Activated CD8-positive, alpha-beta T cell treated with anti-CD3 and anti-CD28 coated beads for 36 hours (primary cell): ENCODE measurements around the gene PPIL6. TPM values are rescaled to one million over a fixed set of nuclear protein-coding genes. Genes with fewer than 3 reads are reported as not detected.
"Not testable (repeated sequence)": the region's sequence is repeated elsewhere in the genome, so short reads cannot be mapped to it uniquely, and the experiment has no call there.

Experiments used
- ATAC-seq: fragments of 200-7000 bp; cut with Tn5 transposase; one replicate; pipeline ENCODE4 v1.10.0; 2021; ENCODE audit warnings: mild to moderate bottlenecking, moderate library complexity
- CTCF ChIA-PET: fragments of 350-600 bp; sonication (Branson Sonifier 250); formaldehyde crosslinking; loops from one replicate; lab custom pipeline; 2021; ENCODE audit warnings: antibody characterized with exemption; lab: Charles Lee
- POLR2A ChIA-PET: fragments of 350-600 bp; sonication (Branson Sonifier 250); formaldehyde crosslinking; loops from one replicate; lab custom pipeline; 2021; ENCODE audit warnings: antibody characterized with exemption; lab: Charles Lee
- DNase-seq: peaks from one replicate; pipeline ENCODE4 v3.0.0-alpha.2; 2020
- H3K27ac Mint-ChIP-seq: one replicate; pipeline ENCODE4 v1.8.0; 2021; ENCODE audit warnings: mild to moderate bottlenecking, mixed read lengths
- H3K27me3 Mint-ChIP-seq: one replicate; pipeline ENCODE4 v1.8.0; 2021; ENCODE audit warnings: mixed read lengths
- H3K36me3 Mint-ChIP-seq: one replicate; pipeline ENCODE4 v1.8.0; 2021; ENCODE audit warnings: low read depth, mixed read lengths
- H3K4me1 Mint-ChIP-seq: one replicate; pipeline ENCODE4 v1.8.0; 2021; ENCODE audit warnings: low read depth, mixed read lengths
- H3K4me3 Mint-ChIP-seq: one replicate; pipeline ENCODE4 v1.8.0; 2021; ENCODE audit warnings: mild to moderate bottlenecking, moderate library complexity, mixed read lengths
- H3K9me3 Mint-ChIP-seq: one replicate; pipeline ENCODE4 v1.8.0; 2021; ENCODE audit warnings: mixed read lengths
- intact Hi-C: fragments of 100-400 bp; cut with micrococcal nuclease; formaldehyde crosslinking; loops from one replicate; pipeline ENCODE4 v1.10.0; 2022
- total RNA-seq, 2 experiments: library from RNA; stranded (reverse); gene quantifications; one replicate each; pipeline ENCODE4 v1.2.3, GENCODE V29; 2021
- TF ChIP-seq, protein P1 (sequence below): fragments of 200-600 bp; IDR thresholded peaks from one replicate; pipeline ENCODE4 v1.8.0; 2022; ENCODE audit warnings: antibody characterized with exemption, mild to moderate bottlenecking

Gene PPIL6
- total RNA-seq, 2 experiments from 2014 or later = 0.27 to 0.38 TPM

DNA sequence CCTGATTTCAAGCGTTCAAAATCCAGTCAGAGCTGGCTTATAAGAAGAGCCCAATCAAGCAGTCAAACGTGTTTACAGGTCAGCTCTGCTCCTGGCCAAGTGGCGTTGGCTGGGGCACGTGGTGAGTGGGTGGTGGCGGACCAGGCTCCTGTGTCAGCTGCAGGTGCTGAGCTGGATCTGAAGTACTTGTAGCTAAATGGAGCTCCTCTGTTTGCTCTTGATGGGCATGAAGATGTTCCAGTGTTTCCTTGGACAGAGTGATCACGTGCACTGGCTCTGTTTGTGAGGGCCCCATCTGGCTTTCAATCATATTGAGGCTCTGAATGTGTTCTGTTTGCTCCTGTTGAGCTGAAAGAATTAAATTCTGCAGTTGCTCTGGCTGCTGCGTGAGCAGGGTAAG is 25.3 kb upstream of the PPIL6 start:
- no peak overlapping the region for H3K4me3 Mint-ChIP-seq

DNA sequence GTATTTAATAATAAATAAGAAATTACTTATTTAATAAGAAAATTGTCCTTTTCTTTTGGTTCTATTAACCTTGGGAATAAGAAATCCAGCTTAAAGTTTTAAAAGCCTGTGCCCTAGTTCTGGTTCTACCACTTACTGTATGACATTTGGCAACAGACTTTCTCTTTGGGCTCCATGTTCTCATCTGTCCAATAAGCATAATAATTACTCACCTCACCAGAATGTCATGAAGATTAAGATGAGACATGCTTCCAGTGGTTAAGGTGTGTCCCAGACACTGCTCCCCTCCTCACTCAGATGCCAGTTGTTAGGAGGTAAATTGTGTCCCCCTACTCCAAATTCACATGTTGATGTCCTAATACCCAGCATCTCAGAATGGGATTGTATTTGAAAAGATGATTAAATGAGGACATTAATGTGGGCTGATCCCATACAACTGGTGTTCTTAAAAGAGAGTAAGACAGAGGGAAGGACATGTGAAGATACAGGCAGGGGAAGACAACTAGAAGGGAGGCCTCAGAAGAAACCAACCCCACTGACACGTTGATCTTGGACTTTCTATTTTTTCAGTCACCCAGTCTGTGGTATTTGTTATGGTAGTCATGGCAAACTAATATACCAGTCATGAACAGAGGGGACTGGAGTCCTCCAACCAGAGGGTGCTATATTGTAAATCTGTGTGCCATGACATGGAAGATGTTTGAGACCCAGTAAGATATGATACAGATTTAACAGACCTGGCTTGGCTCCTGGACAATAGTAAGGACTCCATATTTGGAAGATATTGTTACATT is 21.5 kb upstream of the PPIL6 start:
- TF ChIP-seq, protein P1, sequence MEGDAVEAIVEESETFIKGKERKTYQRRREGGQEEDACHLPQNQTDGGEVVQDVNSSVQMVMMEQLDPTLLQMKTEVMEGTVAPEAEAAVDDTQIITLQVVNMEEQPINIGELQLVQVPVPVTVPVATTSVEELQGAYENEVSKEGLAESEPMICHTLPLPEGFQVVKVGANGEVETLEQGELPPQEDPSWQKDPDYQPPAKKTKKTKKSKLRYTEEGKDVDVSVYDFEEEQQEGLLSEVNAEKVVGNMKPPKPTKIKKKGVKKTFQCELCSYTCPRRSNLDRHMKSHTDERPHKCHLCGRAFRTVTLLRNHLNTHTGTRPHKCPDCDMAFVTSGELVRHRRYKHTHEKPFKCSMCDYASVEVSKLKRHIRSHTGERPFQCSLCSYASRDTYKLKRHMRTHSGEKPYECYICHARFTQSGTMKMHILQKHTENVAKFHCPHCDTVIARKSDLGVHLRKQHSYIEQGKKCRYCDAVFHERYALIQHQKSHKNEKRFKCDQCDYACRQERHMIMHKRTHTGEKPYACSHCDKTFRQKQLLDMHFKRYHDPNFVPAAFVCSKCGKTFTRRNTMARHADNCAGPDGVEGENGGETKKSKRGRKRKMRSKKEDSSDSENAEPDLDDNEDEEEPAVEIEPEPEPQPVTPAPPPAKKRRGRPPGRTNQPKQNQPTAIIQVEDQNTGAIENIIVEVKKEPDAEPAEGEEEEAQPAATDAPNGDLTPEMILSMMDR = no peak
- intact Hi-C loops = no loop called here
- Mint-ChIP-seq H3K4me3 (no peak overlapping the region), H3K27ac (peak overlapping the region; percentile 62), H3K9me3 (peaks cover 3% of the 10 kb centered on the region), H3K4me1 (peaks cover 73% of the 10 kb centered on the region), H3K27me3 (no peaks in the 10 kb centered on the region), H3K36me3 (peaks cover 56% of the 10 kb centered on the region)
- DNase-seq = no peak
- ATAC-seq = peak; percentile 7
- ChIA-PET POLR2A (interaction anchor here (0.9 to 1.0 kb wide), 2 partner anchors 8 to 15 kb away, joined by 3 to 4 read pairs; no protein-coding TSS in a partner anchor), CTCF (interaction anchor here (2.7 kb wide), 1 partner anchor 274 kb away, joined by 6 read pairs; no protein-coding TSS in a partner anchor)

More for the DNA sequence above, 25.3 kb upstream of the PPIL6 start:
- H3K4me1 Mint-ChIP-seq = peaks cover 63% of the 10 kb centered on the region
- ATAC-seq (no peak), DNase-seq (no peak)
- ChIA-PET POLR2A (interaction anchor here (0.6 to 2.0 kb wide), 2 partner anchors 17 to 77 kb away, joined by 3 to 7 read pairs; no protein-coding TSS in a partner anchor), CTCF (interaction anchor here (1.1 to 2.3 kb wide), 2 partner anchors 10 to 15 kb away, joined by 3 to 9 read pairs; partner anchors contain the start of gene MICAL1)
- peak overlapping the region; percentile 48 for H3K27ac Mint-ChIP-seq
- peaks cover 3% of the 10 kb centered on the region for H3K9me3 Mint-ChIP-seq
- intact Hi-C loops = no loop called here
- no peaks in the 10 kb centered on the region for H3K27me3 Mint-ChIP-seq
- TF ChIP-seq, protein P1 = no peak
- H3K36me3 Mint-ChIP-seq = peaks cover 77% of the 10 kb centered on the region

DNA sequence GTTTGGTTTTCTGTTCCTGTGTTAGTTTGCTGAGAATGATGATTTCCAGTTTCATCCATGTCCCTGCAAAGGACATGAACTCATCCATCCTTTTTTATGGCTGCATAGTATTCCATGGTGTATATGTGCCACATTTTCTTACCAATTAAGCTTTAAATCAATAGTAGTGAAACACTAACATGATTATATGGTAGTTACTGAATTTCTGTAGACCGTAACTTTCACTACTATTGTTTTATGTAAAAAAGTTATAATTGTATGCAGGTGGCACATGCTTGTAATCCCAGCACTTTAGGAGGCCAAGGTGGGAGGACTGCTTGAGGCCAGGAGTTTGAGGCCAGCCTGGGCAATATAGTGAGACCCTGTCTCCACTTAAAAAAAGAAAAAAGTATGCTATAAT is 20.8 kb upstream of the PPIL6 start:
- ChIA-PET POLR2A (interaction anchor here (0.9 to 1.0 kb wide), 2 partner anchors 8 to 15 kb away, joined by 3 to 4 read pairs; no protein-coding TSS in a partner anchor), CTCF (interaction anchor here (0.9 kb wide), 2 partner anchors 58 to 76 kb away, joined by 3 to 4 read pairs; no protein-coding TSS in a partner anchor)
- H3K27me3 Mint-ChIP-seq, ATAC-seq, H3K9me3 Mint-ChIP-seq, intact Hi-C loops, DNase-seq, H3K4me3 Mint-ChIP-seq: not testable (repeated sequence)
- Mint-ChIP-seq H3K4me1 (peaks cover 78% of the 10 kb centered on the region), H3K36me3 (peaks cover 50% of the 10 kb centered on the region), H3K27ac (peak overlapping the region; percentile 55)

DNA sequence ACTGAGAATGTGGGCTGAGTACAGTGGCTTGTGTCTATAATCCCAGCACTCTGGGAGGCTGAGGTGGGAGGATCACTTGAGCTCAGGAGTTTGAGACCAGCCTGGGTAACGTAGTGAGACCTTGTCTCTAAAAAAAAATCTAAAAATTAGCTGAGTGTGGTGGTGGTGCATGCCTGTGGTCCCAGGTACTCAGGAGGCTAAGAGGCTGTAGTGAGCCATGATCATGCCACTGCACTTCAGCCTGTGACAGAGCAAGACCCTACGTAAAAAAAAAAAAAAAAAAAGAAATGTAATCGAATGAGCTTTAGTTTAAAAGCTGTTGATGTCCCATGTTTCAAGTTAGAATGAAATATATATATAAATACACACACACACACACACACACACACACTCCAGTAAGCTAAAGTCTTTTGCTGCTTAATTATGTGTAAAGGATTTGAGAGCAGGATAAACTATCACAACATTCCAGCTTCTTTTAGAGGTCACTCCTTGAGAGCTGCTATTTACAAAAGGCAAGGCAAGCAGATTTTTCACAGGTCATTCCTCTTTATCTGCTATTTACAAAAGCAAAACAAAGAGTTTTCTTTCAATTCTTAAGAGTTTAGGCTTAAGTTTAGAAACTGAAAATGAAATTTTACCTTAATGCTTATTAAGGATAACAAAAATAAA is 19.9 kb upstream of the PPIL6 start:
- intact Hi-C loops = no loop called here
- peaks cover 3% of the 10 kb centered on the region for H3K9me3 Mint-ChIP-seq
- H3K4me3 Mint-ChIP-seq = no peak overlapping the region
- peak overlapping the region; percentile 59 for H3K27ac Mint-ChIP-seq
- H3K36me3 Mint-ChIP-seq = peaks cover 41% of the 10 kb centered on the region
- DNase-seq = no peak
- ChIA-PET POLR2A (interaction anchor here (0.6 to 1.8 kb wide), 5 partner anchors 19 to 720 kb away, joined by 3 to 10 read pairs (median 4); partner anchors contain the start of genes CD164 and CDC40), CTCF (interaction anchor here (0.9 to 2.2 kb wide), 5 partner anchors 9 to 77 kb away, joined by 3 to 7 read pairs (median 5); partner anchors contain the start of genes PPIL6 and SMPD2)
- TF ChIP-seq, protein P1 = no peak
- no peaks in the 10 kb centered on the region for H3K27me3 Mint-ChIP-seq
- ATAC-seq = no peak
- H3K4me1 Mint-ChIP-seq = peaks cover 71% of the 10 kb centered on the region
